K562 (cell line): ENCODE results near the gene OR8H1. TPM values are rescaled to one million over a fixed set of nuclear protein-coding genes. Genes with fewer than 3 reads are reported as not detected.

Experiments used
- DPF2 ChIP-seq: fragments of 450-650 bp; IDR thresholded peaks from 2 replicates; pipeline ENCODE4 v1.6.1; 2016
- ILF3 ChIP-seq: fragments of 450-650 bp; IDR thresholded peaks from 2 replicates; pipeline ENCODE4 v1.6.1; 2018; ENCODE audit warnings: antibody characterized with exemption, mild to moderate bottlenecking, moderate library complexity, borderline replicate concordance
- TFAM ChIP-seq: fragments of 250-450 bp; sonication (Bioruptor Pico); conservative IDR thresholded peaks from 2 replicates; pipeline ENCODE4 v1.5.0; 2021; ENCODE audit warnings: mild to moderate bottlenecking, moderate library complexity
- WHSC1 ChIP-seq: IDR thresholded peaks from one replicate; pipeline ENCODE4 v1.6.1; 2012; ENCODE audit warnings: low read length, control low read depth, inconsistent platforms
- polyA plus RNA-seq, 8 experiments: library from polyadenylated mRNA; depleted of rRNA in 4 of 8; stranded (reverse) in 5 of 8; unstranded in 3 of 8; fragments of >200 nt; fragmentation: Nextera tagmentation in 2 of 8; fragmentation: Illumina TruSeq in 1 of 8; extraction: Ambion mirVana in 2 of 8; extraction: Trizol in 1 of 8; gene quantifications; 2 replicates each; pipeline versions ENCODE4 v1.2.1 to v1.2.3, GENCODE V29; 2011 to 2014; ENCODE audit warnings: inconsistent platforms in 1 of 8, missing spikeins in 1 of 8
- total RNA-seq, 7 experiments: library from RNA; depleted of rRNA in 6 of 7; stranded (reverse); fragments of >200 nt in 6 of 7; fragmentation: Illumina TruSeq in 2 of 7; extraction: Trizol in 2 of 7; gene quantifications; 2 replicates each; pipeline versions ENCODE4 v1.2.1 to v1.2.3, GENCODE V29; 2011 to 2021; ENCODE audit warnings: low replicate concordance in 1 of 7
- TF ChIP-seq, protein P1 (sequence below), 2 experiments: fragments of 450-650 bp; IDR thresholded peaks; 2 replicates each; pipeline ENCODE4 v1.6.1; 2018; ENCODE audit warnings: mild to moderate bottlenecking in 2 of 2, low read depth in 1 of 2; ENCODE audit not compliant: partially characterized antibody in 2 of 2
- TF ChIP-seq, protein P2 (sequence below): fragments of 450-650 bp; formaldehyde crosslinking; IDR thresholded peaks from 2 replicates; pipeline ENCODE4 v1.4.0; 2020; ENCODE audit warnings: mild to moderate bottlenecking, mixed read lengths

OR8H1 gene
- total and polyA plus RNA-seq, 9 of the 15 experiments (the other 6 are each of a cell fraction or from before 2014, with no cell fraction given): not detected

DNA sequence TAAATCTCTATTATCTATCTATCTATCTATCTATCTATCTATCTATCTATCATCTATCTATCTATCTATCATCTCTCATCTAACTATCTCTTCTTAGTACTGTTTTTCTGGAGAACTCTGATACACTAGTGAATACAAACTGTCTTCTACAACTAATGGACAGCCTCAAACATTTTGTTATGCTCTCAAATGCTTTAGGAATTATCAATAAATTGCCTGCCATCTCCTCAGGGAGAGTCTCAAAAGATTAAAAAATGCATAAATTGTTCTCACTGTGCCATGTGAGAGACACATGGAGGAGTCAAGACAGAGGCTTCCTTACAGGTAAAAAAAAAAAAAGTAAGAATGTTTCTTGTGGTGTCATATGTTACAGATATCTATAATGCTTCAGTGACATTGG, 22.8 kb upstream of the OR8H1 start, which contains the start of gene OR8K3 (continued):
- TF ChIP-seq, protein P1, sequence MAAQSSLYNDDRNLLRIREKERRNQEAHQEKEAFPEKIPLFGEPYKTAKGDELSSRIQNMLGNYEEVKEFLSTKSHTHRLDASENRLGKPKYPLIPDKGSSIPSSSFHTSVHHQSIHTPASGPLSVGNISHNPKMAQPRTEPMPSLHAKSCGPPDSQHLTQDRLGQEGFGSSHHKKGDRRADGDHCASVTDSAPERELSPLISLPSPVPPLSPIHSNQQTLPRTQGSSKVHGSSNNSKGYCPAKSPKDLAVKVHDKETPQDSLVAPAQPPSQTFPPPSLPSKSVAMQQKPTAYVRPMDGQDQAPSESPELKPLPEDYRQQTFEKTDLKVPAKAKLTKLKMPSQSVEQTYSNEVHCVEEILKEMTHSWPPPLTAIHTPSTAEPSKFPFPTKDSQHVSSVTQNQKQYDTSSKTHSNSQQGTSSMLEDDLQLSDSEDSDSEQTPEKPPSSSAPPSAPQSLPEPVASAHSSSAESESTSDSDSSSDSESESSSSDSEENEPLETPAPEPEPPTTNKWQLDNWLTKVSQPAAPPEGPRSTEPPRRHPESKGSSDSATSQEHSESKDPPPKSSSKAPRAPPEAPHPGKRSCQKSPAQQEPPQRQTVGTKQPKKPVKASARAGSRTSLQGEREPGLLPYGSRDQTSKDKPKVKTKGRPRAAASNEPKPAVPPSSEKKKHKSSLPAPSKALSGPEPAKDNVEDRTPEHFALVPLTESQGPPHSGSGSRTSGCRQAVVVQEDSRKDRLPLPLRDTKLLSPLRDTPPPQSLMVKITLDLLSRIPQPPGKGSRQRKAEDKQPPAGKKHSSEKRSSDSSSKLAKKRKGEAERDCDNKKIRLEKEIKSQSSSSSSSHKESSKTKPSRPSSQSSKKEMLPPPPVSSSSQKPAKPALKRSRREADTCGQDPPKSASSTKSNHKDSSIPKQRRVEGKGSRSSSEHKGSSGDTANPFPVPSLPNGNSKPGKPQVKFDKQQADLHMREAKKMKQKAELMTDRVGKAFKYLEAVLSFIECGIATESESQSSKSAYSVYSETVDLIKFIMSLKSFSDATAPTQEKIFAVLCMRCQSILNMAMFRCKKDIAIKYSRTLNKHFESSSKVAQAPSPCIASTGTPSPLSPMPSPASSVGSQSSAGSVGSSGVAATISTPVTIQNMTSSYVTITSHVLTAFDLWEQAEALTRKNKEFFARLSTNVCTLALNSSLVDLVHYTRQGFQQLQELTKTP (IDR thresholded peaks at IDR 0.05; ENCODE audit: low read depth in 1 of 2, partially characterized antibody in 2 of 2): no peak
- TF ChIP-seq TFAM (CRISPR knock-in tag): no peak
- TF ChIP-seq WHSC1: no peak
- TF ChIP-seq ILF3: no peak
- TF ChIP-seq, protein P2, sequence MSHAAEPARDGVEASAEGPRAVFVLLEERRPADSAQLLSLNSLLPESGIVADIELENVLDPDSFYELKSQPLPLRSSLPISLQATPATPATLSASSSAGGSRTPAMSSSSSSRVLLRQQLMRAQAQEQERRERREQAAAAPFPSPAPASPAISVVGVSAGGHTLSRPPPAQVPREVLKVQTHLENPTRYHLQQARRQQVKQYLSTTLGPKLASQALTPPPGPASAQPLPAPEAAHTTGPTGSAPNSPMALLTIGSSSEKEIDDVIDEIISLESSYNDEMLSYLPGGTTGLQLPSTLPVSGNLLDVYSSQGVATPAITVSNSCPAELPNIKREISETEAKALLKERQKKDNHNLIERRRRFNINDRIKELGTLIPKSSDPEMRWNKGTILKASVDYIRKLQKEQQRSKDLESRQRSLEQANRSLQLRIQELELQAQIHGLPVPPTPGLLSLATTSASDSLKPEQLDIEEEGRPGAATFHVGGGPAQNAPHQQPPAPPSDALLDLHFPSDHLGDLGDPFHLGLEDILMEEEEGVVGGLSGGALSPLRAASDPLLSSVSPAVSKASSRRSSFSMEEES (CRISPR knock-in tag): no peak
- TF ChIP-seq DPF2: no peak
